GM21825 (cell line): ENCODE data around the gene ZNF581.

Experiments
- ATAC-seq: cut with Tn5 transposase; IDR thresholded peaks from one replicate; pipeline ENCODE4 v1.9.1; 2021; ENCODE audit warnings: mild to moderate bottlenecking, moderate library complexity; ENCODE audit not compliant: unreplicated experiment

Gene ZNF581

GRCh38 chr19:55611300-55611982, 32.0 kb upstream of the ZNF581 start:
- no peak for ATAC-seq

GRCh38 chr19:55611983-55612645, 31.3 kb upstream of the ZNF581 start:
- ATAC-seq: no peak

GRCh38 chr19:55613396-55613795, 30.1 kb upstream of the ZNF581 start:
- ATAC-seq: no peak

GRCh38 chr19:55613930-55614710, 29.3 kb upstream of the ZNF581 start:
- ATAC-seq: no peak

DNA sequence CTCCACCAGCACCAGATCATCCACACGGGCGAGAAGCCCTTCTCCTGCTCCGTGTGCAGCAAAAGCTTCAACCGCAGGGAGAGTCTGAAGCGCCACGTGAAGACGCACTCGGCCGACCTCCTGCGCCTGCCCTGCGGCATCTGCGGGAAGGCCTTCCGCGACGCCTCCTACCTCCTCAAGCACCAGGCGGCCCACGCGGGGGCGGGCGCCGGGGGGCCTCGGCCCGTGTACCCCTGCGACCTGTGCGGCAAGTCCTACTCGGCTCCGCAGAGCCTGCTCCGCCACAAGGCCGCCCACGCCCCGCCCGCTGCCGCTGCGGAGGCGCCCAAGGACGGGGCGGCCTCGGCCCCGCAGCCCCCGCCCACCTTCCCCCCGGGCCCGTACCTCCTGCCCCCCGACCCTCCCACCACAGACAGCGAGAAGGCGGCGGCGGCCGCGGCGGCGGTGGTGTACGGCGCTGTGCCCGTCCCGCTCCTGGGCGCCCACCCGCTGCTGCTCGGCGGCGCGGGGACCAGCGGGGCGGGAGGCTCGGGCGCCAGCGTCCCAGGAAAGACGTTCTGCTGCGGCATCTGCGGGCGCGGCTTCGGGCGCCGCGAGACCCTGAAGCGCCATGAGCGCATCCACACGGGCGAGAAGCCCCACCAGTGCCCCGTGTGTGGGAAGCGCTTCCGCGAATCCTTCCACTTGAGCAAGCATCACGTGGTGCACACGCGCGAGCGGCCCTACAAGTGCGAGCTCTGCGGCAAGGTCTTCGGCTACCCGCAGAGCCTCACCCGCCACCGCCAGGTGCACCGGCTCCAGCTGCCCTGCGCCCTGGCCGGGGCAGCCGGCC, 28.5 kb upstream of the ZNF581 start:
- no peak for ATAC-seq

GRCh38 chr19:55615543-55616394, 27.7 kb upstream of the ZNF581 start:
- no peak for ATAC-seq

DNA sequence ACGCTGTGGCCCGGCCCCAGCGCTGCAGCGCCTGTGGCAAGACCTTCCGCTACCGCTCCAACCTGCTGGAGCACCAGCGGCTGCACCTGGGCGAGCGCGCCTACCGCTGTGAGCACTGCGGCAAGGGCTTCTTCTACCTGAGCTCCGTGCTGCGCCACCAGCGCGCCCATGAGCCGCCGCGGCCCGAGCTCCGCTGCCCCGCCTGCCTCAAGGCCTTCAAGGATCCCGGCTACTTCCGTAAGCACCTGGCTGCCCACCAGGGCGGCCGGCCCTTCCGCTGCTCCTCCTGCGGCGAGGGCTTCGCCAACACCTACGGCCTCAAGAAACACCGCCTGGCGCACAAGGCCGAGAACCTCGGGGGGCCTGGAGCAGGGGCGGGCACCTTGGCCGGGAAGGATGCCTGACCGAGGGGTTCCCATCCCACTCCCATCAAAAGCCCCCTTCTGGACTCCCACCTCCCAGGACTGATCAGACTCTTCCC, 27.0 kb upstream of the ZNF581 start:
- ATAC-seq: no peak

DNA sequence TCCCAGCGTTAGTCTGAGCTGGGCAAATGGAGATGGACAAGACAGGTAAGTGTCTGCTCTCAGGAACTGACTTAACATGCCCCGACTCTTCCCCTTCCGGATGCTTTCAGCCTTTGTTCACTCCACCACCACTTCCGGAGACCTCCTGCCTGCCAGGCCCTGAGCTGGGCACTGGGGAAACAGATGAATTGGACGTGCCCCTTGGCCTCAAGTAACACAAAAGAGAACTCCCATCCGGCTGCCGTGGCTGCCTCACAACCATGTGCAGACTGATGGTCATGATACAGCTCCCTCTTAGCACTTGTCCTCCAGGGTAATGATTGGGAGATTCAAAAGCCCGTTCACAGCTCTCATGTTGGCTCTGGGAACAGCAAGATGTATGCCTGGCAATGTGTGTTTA, 26.0 kb upstream of the ZNF581 start:
- ATAC-seq: no peak

GRCh38 chr19:55618426-55618825, 25.0 kb upstream of the ZNF581 start:
- no peak for ATAC-seq

GRCh38 chr19:55619286-55619685, 24.2 kb upstream of the ZNF581 start:
- ATAC-seq: no peak

DNA sequence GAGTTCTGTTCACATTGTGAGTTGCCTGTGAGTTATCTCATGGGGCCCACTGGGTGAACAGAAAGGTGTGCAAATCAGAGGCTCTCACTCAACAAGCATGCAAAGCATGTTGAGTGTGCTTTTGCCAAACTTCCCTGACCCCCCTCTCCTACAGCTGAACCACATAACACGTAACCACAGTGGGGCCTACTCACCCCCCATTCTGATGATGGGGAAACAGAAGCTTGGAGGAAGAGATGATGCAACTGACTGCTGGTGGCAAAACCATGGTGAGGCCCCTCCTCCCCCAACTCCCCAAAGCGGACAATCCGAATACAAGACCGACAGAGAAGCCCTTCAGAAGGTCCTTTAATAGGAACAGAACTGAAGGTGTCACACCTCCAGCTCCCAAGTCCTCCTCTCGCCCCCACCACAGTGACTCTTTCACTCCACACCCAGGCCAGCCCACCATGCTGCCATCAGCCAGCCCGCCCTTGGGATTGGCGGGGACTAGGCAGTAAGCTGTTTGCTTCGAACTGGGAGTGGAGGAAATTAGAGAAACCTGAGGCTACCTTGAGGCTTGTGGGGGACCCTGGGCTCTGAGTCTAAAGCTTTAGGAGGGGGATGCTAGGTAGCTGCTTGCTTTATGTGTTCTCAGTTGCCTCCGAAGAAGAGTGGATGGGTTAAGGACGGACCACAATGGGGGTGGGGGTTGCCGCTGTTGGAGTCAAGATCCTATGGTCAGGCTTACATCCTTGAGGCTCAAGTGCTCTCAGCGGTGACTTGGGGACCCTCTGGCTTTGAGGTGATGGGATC, 22.8 kb upstream of the ZNF581 start:
- ATAC-seq: no peak

DNA sequence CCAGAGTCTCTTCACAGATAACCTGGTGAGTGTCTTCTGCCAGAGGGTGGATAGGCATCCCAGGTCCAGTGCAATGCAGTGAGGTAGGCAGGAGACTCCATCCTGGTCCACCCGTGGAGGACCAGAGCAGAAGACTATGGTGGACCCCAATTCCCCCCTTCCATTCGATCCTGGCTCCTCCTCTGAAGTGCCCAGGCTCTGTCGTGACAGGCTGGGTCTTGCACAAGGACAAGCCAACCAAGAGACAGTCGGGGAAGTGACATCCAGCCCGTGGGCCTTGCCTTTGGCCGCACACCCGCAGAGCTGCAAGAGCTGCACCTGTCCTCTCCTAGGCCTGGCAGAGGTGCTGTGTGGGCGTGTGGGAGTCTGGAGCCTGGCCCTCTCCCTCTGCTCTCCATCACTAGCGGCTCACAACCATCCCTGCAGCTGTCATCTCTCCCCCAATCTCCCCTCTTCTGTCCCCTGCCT, 22.2 kb upstream of the ZNF581 start:
- no peak for ATAC-seq

DNA sequence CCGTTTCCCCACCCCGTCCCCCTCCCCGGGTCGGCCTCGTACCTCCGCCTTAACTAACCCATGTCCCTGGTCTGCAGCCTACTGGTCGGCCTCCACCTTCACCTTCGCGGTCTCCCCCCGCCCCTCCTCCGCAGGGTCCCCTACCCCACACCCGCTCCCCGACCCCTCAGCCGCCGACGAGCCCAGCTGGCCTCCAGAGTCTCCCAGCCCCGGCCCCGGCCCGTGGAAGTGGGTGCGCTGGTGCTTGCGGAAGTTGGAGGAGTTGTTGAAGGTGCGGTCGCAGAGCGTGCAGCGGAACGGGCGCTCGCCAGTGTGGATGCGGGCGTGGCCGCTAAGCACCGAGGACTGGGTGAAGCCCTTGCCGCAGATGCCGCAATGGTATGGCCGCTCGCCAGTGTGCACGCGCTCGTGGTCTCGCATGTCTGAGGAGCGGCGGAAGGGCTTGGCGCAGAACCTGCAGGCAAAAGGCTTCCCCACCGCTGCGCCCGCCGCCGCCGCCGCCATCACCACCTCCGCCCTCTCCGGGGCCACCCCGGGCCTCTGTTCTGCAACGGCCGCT, 21.7 kb upstream of the ZNF581 start:
- ATAC-seq: no peak

DNA sequence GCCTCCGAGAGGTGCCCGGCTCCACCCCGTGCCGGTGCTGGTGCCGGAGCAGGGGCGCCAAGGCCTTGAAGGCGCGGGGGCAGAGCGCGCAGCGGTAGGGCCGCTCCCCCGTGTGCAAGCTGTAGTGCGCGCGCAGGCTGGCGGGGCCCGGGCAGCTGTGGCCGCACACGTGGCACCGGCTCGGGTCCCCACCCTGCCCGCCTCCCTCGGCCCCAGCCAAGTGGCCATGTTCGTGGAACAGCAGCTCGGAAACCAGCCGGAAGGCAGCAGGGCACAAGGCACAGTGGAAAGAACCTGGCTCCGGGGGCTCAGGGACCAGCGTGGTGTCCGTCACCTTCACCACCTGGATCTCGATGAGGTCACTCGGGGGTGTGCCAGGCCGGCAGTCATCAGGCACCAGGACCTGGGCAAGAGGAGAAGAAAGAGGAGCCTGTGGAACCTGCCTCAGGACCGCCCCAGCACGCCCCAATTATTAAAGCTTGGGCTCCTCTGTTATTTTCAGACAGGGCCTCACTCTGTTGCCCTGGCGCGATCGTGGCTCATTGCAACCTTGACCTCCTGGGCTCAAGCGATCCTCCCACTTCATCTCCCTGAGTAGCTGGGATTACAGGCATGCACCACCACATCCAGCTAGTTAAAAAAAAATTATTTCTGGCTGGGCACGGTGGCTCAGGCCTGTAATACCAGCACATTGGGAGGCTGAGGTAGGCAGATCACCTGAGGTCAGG, 21.0 kb upstream of the ZNF581 start:
- ATAC-seq: no peak

GRCh38 chr19:55623130-55623529, 20.3 kb upstream of the ZNF581 start:
- no peak for ATAC-seq

DNA sequence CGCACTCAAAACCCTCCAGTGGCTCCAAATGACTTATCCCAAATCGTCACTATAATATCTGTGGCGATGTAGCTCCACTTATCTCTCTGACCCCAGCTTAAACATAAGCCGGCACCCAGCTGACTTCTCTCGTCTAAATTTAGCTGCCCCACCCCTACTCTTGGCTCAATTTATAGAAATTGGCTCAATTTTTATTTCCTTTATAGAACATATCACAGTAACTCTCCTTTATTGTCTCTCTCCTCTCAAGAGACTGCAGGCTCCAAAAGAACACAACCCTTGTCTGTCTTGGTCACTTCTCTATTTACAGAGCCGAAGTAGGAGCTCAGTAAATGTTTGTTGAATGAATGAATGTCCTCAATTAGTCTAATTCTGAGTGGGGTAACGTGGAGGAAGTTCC, 19.9 kb upstream of the ZNF581 start:
- ATAC-seq: no peak

- ATAC-seq: peak; percentile 49
These were observed 19.1 kb upstream of the ZNF581 start, which contains the start of gene ZNF784 for GRCh38 chr19:55624109-55625003. ZNF784 (minus strand) TSS chr19:55624566; CDS start chr19:55624561, 5 bp downstream.
